ENCODE measurements around the gene CERS3. TPM values are rescaled to one million over a fixed set of nuclear protein-coding genes. Genes with fewer than 3 reads are reported as not detected.

CERS3 gene
- total RNA-seq, 1 experiment from 2014 or later: not detected

GRCh38 chr15:100501117-100501516, 27.6 kb downstream of the CERS3 start:
- Histone ChIP-seq H3K27ac (ENCODE audit: low read depth, low read length, poor library complexity, severe bottlenecking) (no peak overlapping the region), H3K36me3 (ENCODE audit: insufficient read depth, low read length, poor library complexity, severe bottlenecking) (no peaks in the 10 kb centered on the region), H3K9me3 (ENCODE audit: low read depth, low read length, poor library complexity, severe bottlenecking) (no peaks in the 10 kb centered on the region), H3K27me3 (replicated peaks; ENCODE audit: insufficient read depth, low read depth, low read length, poor library complexity) (no peaks in the 10 kb centered on the region), H3K4me1 (ENCODE audit: insufficient read depth, low read length, poor library complexity, severe bottlenecking) (no peaks in the 10 kb centered on the region), H3K4me3 (ENCODE audit: low read depth, low read length, poor library complexity, severe bottlenecking) (no peak overlapping the region)
- ChIA-PET CTCF (no interaction called here), POLR2A (ENCODE audit: low non-redundant PET) (no interaction called here)
- BruUV-seq (replicated peaks): no TSS peak
- intact Hi-C loops (cut with micrococcal nuclease; ENCODE audit: unreplicated experiment): no loop called here
- DNase-seq (ENCODE audit: low spot score): no peak
- no peak for TF ChIP-seq EZH2 (IDR thresholded peaks at IDR 0.05; ENCODE audit: borderline replicate concordance, low read depth, low read length, poor library complexity, severe bottlenecking)
- TF ChIP-seq, protein P1, sequence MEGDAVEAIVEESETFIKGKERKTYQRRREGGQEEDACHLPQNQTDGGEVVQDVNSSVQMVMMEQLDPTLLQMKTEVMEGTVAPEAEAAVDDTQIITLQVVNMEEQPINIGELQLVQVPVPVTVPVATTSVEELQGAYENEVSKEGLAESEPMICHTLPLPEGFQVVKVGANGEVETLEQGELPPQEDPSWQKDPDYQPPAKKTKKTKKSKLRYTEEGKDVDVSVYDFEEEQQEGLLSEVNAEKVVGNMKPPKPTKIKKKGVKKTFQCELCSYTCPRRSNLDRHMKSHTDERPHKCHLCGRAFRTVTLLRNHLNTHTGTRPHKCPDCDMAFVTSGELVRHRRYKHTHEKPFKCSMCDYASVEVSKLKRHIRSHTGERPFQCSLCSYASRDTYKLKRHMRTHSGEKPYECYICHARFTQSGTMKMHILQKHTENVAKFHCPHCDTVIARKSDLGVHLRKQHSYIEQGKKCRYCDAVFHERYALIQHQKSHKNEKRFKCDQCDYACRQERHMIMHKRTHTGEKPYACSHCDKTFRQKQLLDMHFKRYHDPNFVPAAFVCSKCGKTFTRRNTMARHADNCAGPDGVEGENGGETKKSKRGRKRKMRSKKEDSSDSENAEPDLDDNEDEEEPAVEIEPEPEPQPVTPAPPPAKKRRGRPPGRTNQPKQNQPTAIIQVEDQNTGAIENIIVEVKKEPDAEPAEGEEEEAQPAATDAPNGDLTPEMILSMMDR (conservative IDR thresholded peaks at IDR 0.05; ENCODE audit: low read depth, low read length): no peak

- Histone ChIP-seq H3K36me3 (ENCODE audit: insufficient read depth, low read length, poor library complexity, severe bottlenecking) (no peaks in the 10 kb centered on the region), H3K4me1 (ENCODE audit: insufficient read depth, low read length, poor library complexity, severe bottlenecking) (no peaks in the 10 kb centered on the region), H3K27ac (ENCODE audit: low read depth, low read length, poor library complexity, severe bottlenecking) (no peak overlapping the region), H3K27me3 (replicated peaks; ENCODE audit: insufficient read depth, low read depth, low read length, poor library complexity) (no peaks in the 10 kb centered on the region), H3K4me3 (ENCODE audit: low read depth, low read length, poor library complexity, severe bottlenecking) (no peak overlapping the region), H3K9me3 (ENCODE audit: low read depth, low read length, poor library complexity, severe bottlenecking) (no peaks in the 10 kb centered on the region)
- no peak for TF ChIP-seq EZH2 (IDR thresholded peaks at IDR 0.05; ENCODE audit: borderline replicate concordance, low read depth, low read length, poor library complexity, severe bottlenecking)
- TF ChIP-seq, protein P1 (conservative IDR thresholded peaks at IDR 0.05; ENCODE audit: low read depth, low read length): no peak
- intact Hi-C loops (cut with micrococcal nuclease; ENCODE audit: unreplicated experiment): no loop called here
- no peak for DNase-seq (ENCODE audit: low spot score)
- ChIA-PET CTCF (no interaction called here), POLR2A (ENCODE audit: low non-redundant PET) (interaction anchor here (0.5 kb wide), 1 partner anchor 25 kb away, joined by 4 read pairs; no protein-coding TSS in a partner anchor)
- no TSS peak for BruUV-seq (replicated peaks)
These were observed 28.3 kb downstream of the CERS3 start for GRCh38 chr15:100500226-100500990.

DNA sequence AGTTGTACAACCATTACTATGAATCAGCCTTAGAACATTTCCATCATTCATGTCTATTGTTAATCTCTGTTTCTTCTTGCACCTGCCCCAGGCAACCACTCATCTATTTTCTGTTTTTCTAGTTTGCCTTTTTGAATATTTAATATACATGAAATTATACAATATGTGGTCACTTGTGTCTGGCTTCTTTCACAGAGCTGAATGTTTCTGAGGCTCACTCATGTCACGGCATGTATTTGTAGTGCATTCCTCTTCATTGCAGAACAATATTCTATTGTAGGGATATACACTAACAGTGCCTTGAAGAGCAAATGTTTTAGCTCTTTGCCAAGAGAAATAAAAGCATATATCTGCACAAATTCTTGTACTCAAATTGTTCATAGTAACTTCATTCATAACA, 32.9 kb downstream of the CERS3 start:
- peaks cover 4% of the 10 kb centered on the region for H3K27me3 ChIP-seq (replicated peaks; ENCODE audit: insufficient read depth, low read depth, low read length, poor library complexity)
- ChIA-PET CTCF (no interaction called here), POLR2A (ENCODE audit: low non-redundant PET) (no interaction called here)
- BruUV-seq (replicated peaks): no TSS peak
- DNase-seq (ENCODE audit: low spot score): no peak
- TF ChIP-seq EZH2 (IDR thresholded peaks at IDR 0.05; ENCODE audit: borderline replicate concordance, low read depth, low read length, poor library complexity, severe bottlenecking): no peak
- TF ChIP-seq, protein P1 (conservative IDR thresholded peaks at IDR 0.05; ENCODE audit: low read depth, low read length): no peak
- intact Hi-C loops (cut with micrococcal nuclease; ENCODE audit: unreplicated experiment): no loop called here
- H3K36me3 ChIP-seq (ENCODE audit: insufficient read depth, low read length, poor library complexity, severe bottlenecking): no peaks in the 10 kb centered on the region
- no peaks in the 10 kb centered on the region for H3K9me3 ChIP-seq (ENCODE audit: low read depth, low read length, poor library complexity, severe bottlenecking)
- no peak overlapping the region for H3K27ac ChIP-seq (ENCODE audit: low read depth, low read length, poor library complexity, severe bottlenecking)
- no peak overlapping the region for H3K4me3 ChIP-seq (ENCODE audit: low read depth, low read length, poor library complexity, severe bottlenecking)
- no peaks in the 10 kb centered on the region for H3K4me1 ChIP-seq (ENCODE audit: insufficient read depth, low read length, poor library complexity, severe bottlenecking)

All from A673 (cell line).